ENCODE data around the gene COPS7A.

GRCh38 chr12:6695313-6696045, 28.4 kb upstream of the COPS7A start:
- no peak for TF ChIP-seq POLR2A (IDR thresholded peaks at IDR 0.05)
- TF ChIP-seq, protein P1, sequence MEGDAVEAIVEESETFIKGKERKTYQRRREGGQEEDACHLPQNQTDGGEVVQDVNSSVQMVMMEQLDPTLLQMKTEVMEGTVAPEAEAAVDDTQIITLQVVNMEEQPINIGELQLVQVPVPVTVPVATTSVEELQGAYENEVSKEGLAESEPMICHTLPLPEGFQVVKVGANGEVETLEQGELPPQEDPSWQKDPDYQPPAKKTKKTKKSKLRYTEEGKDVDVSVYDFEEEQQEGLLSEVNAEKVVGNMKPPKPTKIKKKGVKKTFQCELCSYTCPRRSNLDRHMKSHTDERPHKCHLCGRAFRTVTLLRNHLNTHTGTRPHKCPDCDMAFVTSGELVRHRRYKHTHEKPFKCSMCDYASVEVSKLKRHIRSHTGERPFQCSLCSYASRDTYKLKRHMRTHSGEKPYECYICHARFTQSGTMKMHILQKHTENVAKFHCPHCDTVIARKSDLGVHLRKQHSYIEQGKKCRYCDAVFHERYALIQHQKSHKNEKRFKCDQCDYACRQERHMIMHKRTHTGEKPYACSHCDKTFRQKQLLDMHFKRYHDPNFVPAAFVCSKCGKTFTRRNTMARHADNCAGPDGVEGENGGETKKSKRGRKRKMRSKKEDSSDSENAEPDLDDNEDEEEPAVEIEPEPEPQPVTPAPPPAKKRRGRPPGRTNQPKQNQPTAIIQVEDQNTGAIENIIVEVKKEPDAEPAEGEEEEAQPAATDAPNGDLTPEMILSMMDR (IDR thresholded peaks at IDR 0.05): no peak

Measured in heart left ventricle (tissue), 13 donors.